Measurements from ENCODE around the gene ANKRD42. TPM values are rescaled to one million over a fixed set of nuclear protein-coding genes. Genes with fewer than 3 reads are reported as not detected.

ANKRD42 gene
- total and polyA plus RNA-seq, 9 of the 15 experiments (the other 6 are each of a cell fraction or from before 2014, with no cell fraction given): 2.8 to 9.1 (median 6.1) TPM

GRCh38 chr11:83285771-83286528, 92.4 kb downstream of the ANKRD42 start, which contains the start of gene CCDC90B (continued):
- no peak; the same call in none of the 2 replicates for TF ChIP-seq PML (IDR thresholded peaks at IDR 0.05; ENCODE audit: low read length)
- peak; percentile 33; the same call in 1 of the 2 replicates for TF ChIP-seq HDAC2 (IDR thresholded peaks at IDR 0.05)
- TF ChIP-seq KAT8 (IDR thresholded peaks at IDR 0.05; ENCODE audit: low read depth): peak; percentile 97
- peak; percentile 71 for TF ChIP-seq ZNF431 (CRISPR knock-in tag; IDR thresholded peaks at IDR 0.05)
- TF ChIP-seq NFIX (CRISPR knock-in tag; IDR thresholded peaks at IDR 0.05; ENCODE audit: low read depth): no peak
- no peak for TF ChIP-seq ZNF717 (CRISPR knock-in tag; IDR thresholded peaks at IDR 0.05)
- TF ChIP-seq KDM5B (IDR thresholded peaks at IDR 0.05; ENCODE audit: insufficient replicate concordance, low read depth, low read length): peak; percentile 95
- no peak for TF ChIP-seq ZNF274 (IDR thresholded peaks at IDR 0.05; ENCODE audit: borderline replicate concordance, low read depth, low read length)
- no peak for TF ChIP-seq MCM2 (IDR thresholded peaks at IDR 0.05; ENCODE audit: low read depth)
- TF ChIP-seq ZNF146 (CRISPR knock-in tag; IDR thresholded peaks at IDR 0.05; ENCODE audit: unreplicated experiment): no peak
- TF ChIP-seq NFIC (IDR thresholded peaks at IDR 0.05): peak; percentile 63; the same call in 1 of the 2 replicates
- TF ChIP-seq GATAD2B (IDR thresholded peaks at IDR 0.05; ENCODE audit: borderline replicate concordance): no peak
- peak; percentile 80 for TF ChIP-seq ETV1 (tag; conservative IDR thresholded peaks at IDR 0.05; ENCODE audit: low read depth)
- TF ChIP-seq NUFIP1 (IDR thresholded peaks at IDR 0.05; ENCODE audit: partially characterized antibody): no peak
- no peak for TF ChIP-seq ZEB2 (IDR thresholded peaks at IDR 0.05)
- TF ChIP-seq ZNF778 (CRISPR knock-in tag; IDR thresholded peaks at IDR 0.05): no peak
- no peak for TF ChIP-seq HOXB6 (CRISPR knock-in tag; IDR thresholded peaks at IDR 0.05; ENCODE audit: borderline replicate concordance)
- no peak for TF ChIP-seq MIER1 (IDR thresholded peaks at IDR 0.05; ENCODE audit: low read depth)
- peak; percentile 90 for TF ChIP-seq TAF1 (IDR thresholded peaks at IDR 0.05; ENCODE audit: control insufficient read depth, extremely low read depth, insufficient read depth, low read length, severe bottlenecking)
- no peak for TF ChIP-seq ZNF224 (CRISPR knock-in tag; IDR thresholded peaks at IDR 0.05)
- TF ChIP-seq RAD51 (IDR thresholded peaks at IDR 0.05; ENCODE audit: borderline replicate concordance, low read depth): no peak
- TF ChIP-seq, protein P1, sequence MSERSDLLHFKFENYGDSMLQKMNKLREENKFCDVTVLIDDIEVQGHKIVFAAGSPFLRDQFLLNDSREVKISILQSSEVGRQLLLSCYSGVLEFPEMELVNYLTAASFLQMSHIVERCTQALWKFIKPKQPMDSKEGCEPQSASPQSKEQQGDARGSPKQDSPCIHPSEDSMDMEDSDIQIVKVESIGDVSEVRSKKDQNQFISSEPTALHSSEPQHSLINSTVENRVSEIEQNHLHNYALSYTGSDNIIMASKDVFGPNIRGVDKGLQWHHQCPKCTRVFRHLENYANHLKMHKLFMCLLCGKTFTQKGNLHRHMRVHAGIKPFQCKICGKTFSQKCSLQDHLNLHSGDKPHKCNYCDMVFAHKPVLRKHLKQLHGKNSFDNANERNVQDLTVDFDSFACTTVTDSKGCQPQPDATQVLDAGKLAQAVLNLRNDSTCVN (CRISPR knock-in tag; IDR thresholded peaks at IDR 0.05): peak; percentile 14; the same call in 1 of the 2 replicates
- TF ChIP-seq, protein P2, sequence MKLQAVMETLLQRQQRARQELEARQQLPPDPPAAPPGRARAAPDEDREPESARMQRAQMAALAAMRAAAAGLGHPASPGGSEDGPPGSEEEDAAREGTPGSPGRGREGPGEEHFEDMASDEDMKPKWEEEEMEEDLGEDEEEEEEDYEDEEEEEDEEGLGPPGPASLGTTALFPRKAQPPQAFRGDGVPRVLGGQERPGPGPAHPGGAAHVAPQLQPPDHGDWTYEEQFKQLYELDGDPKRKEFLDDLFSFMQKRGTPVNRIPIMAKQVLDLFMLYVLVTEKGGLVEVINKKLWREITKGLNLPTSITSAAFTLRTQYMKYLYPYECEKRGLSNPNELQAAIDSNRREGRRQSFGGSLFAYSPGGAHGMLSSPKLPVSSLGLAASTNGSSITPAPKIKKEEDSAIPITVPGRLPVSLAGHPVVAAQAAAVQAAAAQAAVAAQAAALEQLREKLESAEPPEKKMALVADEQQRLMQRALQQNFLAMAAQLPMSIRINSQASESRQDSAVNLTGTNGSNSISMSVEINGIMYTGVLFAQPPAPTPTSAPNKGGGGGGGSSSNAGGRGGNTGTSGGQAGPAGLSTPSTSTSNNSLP (IDR thresholded peaks at IDR 0.05; ENCODE audit: borderline replicate concordance, low read depth, low read length): no peak
- peak; percentile 83; the same call in 1 of the 2 replicates for TF ChIP-seq ZHX1 (conservative IDR thresholded peaks at IDR 0.05; ENCODE audit: low read length)
